HuH-7 (cell line): ENCODE results near the gene ITGB2.

Experiments used
- DNase-seq: peaks from one replicate; pipeline ENCODE4 v3.0.0; 2011; ENCODE audit warnings: low spot score

The ITGB2 gene

DNA sequence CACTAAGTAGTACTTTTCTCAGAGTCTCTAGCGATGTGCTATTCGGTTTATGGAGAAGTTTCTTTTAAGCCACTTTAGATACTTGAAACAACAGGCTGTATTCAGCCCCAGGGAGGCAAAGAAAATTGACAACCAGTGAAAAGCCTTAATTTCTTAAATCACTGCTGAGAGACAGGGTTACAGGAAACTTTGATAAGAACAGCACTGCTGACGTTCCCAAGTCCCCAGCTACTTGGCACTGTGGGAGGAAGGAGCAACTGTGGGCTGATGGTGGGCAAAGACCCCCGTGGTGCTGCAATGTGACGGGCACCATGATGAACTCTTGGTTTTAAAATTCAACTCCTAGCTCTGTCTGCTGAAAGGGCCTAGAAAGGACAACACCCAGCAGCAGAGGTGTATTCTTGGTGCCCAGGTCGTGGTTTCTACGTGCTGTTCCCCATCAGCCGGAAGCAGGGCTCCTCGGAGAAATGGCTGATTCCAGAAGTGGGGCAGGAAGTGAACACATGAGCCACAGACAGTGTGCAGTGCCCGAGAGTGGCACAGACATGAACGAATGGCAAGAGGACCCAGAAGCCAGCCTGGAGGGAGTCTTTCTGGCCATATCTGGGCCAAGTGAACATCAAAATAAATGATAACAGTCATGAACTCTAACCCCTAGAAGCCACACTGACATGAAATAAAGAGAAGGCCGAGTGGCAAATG, 52.5 kb downstream of the ITGB2 start:
- DNase-seq = no peak

- DNase-seq = no peak
These were observed 53.2 kb downstream of the ITGB2 start for GRCh38 chr21:44867464-44867863.

- no peak for DNase-seq
These were observed 53.9 kb downstream of the ITGB2 start for GRCh38 chr21:44866780-44867179.

DNA sequence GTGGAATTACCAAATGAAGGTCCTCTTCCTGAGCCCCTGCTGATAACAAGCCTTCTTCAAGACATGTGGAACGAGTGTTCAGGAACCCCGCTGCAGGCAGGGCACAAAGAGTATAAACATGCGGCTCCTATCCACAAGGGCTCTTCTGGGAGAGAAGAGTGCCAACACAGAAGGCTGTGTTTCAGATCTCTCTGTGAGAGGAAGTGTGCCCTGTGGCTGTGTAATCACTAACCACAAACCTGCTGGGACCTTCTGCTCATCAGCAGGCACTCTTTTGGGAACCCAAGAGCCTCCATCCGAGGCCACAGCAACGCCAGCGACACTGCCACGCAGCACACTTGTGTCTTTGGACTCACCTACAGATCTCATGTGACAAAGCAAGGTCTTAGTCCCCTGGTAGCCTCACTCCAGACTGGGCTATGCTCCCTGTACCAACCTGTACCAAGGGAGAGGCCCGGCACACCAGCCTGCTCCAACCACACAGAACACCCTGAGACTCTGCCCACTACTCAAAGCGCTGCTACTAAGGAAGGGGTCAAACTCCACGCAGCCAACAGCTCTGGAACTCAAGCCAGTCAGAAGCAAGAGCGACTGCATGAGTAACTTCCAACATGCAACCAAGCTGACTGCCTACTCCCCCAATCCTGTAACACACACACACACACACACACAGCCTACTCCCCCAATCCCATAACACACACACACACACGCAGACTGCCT, 55.0 kb downstream of the ITGB2 start:
- no peak for DNase-seq

DNA sequence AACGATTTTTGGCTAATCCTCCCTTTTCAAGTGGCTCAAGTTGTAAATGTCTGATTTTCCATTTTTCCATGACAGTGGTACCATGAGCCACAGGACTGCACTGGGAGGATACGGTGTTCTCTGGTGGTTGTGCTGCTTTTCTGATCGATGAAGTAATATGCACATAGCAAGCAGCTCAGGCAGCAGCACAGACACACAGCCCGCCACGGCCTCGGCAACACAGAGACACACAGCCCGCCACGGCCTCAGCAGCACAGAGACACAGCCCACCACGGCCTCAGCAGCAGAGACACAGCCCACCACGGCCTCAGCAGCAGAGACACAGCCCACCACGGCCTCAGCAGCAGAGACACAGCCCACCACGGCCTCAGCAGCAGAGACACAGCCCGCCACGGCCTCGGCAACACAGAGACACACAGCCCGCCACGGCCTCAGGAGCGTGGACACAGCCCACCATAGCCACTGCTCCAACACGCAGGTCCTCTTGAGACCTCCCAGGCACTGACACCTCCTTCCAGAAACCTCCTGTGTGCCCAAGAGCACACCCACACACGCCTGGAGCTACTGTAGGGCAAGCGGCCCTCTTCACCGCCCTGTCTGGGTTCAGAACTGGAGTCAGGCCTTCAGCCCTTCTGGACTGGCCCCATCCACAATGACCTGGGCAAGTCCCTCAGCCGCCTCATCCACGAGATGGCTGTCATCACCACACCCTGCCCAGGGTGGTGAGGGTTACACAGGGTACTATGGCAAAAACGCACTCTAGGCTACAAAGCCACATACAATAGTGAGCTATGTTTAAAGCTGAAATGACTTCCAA, 57.6 kb downstream of the ITGB2 start:
- DNase-seq = no peak

GRCh38 chr21:44858791-44859190, 61.9 kb downstream of the ITGB2 start:
- DNase-seq = no peak

- no peak for DNase-seq
These were observed 62.4 kb downstream of the ITGB2 start for GRCh38 chr21:44858291-44858690.

- no peak for DNase-seq
These were observed 63.4 kb downstream of the ITGB2 start for GRCh38 chr21:44857127-44857892.

DNA sequence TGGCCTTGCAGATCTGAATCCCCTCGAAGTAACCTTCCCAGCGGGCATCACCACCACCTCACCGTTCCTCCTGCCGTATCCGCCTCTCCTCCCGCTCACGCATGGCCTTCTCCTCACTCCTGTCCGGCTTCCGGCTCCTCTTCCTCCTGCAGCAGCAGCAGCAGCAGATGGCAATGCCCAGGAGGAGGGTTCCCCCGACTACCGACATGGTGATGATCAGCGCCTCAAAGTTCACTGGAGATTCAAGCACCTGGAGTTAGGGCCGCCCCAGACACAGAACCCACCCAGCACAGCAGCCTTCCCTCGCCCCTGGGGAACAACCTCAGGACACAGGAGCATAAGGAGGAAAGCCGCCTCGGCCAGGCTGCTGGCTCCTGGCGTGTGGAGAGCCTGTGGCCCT, 64.6 kb downstream of the ITGB2 start:
- DNase-seq = no peak

- DNase-seq = no peak
These were observed 65.1 kb downstream of the ITGB2 start for GRCh38 chr21:44855572-44855971.

DNA sequence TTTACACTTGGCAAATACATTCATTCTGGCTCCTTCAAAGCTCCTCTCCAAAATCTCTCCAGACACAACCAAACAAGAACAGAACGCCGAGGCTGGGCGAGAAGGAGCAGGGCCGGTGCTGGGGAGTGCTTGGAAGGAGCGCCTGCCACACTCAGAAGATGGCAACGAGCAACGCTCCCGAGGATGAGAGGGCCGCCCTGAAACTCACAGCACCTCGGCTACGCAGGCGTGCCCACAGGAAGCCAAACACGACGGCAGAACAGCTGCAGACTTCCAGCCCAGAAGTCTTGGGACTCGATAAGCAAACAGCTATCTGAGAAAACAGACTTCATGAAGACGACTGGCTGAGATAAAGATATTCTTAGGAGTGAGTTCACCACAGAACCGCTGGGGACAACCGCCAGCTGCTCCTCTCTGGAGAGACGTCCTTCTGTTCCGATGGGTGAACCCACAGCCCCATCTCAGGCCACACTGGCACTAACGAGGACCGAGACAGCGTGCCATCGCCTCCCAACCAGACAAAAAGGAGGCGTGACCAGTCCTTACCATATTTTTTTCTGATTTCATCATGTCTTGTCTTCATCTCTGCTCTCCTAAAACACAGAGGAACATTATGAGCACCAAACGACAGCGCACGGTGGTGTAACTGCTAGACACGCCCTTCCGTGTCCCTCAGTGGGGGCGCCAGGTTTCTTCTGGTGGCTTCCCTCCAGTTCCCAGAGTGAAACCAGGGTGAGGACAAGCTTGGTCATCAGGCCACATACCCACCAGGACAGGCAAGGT, 65.8 kb downstream of the ITGB2 start:
- DNase-seq = no peak

DNA sequence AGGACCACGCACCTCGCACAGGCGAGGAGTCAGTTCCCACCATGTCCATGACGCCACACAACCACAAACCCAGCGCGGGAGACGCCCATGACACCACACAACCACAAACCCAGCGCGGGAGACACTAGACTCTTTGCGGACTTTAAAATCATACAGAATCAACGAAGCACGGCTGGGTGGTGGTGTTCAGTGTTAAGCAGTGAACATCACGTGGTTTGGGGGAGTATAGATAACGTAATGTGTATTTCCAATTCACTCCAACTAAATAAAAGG, 66.4 kb downstream of the ITGB2 start:
- no peak for DNase-seq

GRCh38 chr21:44853601-44854390, 66.9 kb downstream of the ITGB2 start:
- no peak for DNase-seq

DNA sequence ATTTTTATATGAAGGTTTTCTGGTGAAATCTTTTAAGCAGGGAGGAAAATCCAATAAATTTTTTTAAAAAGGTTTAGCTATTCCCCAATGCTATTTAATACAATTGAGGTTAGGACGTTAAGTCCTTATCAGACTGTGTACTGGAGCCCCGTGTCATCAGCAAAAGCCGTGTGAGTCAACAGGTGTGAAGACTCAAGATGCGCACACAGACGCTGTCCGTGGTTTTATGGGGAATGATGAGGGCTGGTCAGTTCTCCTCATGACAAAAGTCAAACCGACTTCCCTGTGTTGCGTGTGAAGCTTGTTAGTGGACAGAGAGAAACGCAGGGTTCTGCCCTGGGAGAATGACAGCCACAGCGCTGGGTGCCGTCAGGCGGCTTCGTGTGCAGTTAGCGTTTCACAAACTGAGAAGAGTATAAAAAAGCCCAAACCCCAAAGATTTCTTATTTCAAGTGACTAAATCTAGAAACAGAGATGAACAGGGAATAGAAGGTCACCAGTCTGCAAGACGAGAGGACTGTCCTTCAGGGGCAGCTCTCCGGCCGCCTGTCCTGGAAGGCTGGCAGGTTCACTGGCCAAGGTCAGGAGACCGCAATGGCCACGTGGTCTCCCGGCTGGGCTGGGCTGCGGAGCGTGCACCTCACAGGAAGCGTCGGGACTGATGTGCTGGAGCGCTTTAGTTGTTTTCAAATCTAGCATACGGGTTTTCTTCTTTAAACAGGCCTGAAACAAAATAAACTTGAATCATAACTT, 69.6 kb downstream of the ITGB2 start:
- no peak for DNase-seq

- no peak for DNase-seq
These were observed 70.4 kb downstream of the ITGB2 start for GRCh38 chr21:44850208-44850800.

DNA sequence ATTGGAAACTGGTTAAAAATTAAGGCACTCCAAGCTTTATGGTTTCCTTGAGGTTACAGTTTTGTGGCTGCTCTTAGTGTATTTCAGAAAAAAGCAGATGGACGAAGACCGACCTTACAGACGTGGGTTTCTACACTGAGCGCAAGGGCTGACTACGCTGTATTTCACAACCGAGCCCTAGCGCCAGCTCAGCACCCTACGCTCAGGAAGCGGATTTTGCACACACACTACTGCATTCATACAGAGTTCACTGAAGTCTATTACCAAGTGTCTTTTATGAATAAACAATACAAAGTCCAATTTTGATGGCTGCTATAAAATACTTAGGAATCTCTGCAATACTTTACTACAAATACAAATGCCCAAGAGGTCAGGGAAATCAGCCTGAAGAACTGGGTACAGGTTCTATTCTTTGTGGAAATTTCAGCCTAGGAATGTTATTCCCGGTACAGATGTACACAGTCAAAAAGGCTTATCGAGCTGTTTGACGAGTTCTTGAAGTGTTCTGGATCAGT, 71.0 kb downstream of the ITGB2 start:
- peak; percentile 74 for DNase-seq

GRCh38 chr21:44848821-44849521, 71.7 kb downstream of the ITGB2 start:
- no peak for DNase-seq

GRCh38 chr21:44847261-44848056, 73.2 kb downstream of the ITGB2 start:
- no peak for DNase-seq
